Hepatocyte (in vitro differentiated cells): Measurements from ENCODE around the gene SLC9A6.

ENCODE experiments used
- CTCF ChIP-seq: fragments of 200-600 bp; sonication (generic); IDR thresholded peaks from 2 replicates; pipeline ENCODE4 v1.5.1; 2016; ENCODE audit warnings: antibody characterized with exemption, mild to moderate bottlenecking; ENCODE audit not compliant: poor library complexity
- EZH2phosphoT487 ChIP-seq: fragments of 200-600 bp; sonication (generic); IDR thresholded peaks from one replicate; pipeline ENCODE4 v1.6.1; 2018; ENCODE audit warnings: antibody characterized with exemption, mild to moderate bottlenecking, low read depth, moderate library complexity; ENCODE audit not compliant: unreplicated experiment, severe bottlenecking

- TF ChIP-seq CTCF (no peak), EZH2phosphoT487 (no peak)
These were observed 2.4 kb upstream of the SLC9A6 start for GRCh38 chrX:135982860-135983259.
